Ascending aorta (tissue), 2 donors: ENCODE results near the gene DIPK2A. TPM values are rescaled to one million over a fixed set of nuclear protein-coding genes. Genes with fewer than 3 reads are reported as not detected.

ENCODE experiments used
- DNase-seq, 2 donors: peaks; one replicate each; pipeline ENCODE4 v3.0.0-alpha.2; 2019; ENCODE audit warnings: low spot score in 2 of 2
- H3K27ac ChIP-seq, 2 donors: fragments of 200-600 bp; sonication (generic); one replicate each; pipeline ENCODE4 v1.5.1; 2016 to 2017; ENCODE audit warnings: mild to moderate bottlenecking in 1 of 2
- H3K27me3 ChIP-seq: fragments of 200-600 bp; sonication (generic); one replicate; pipeline ENCODE4 v1.5.1; 2017
- H3K36me3 ChIP-seq, 2 donors: fragments of 200-600 bp; sonication (generic); one replicate each; pipeline ENCODE4 v1.5.1; 2016
- H3K4me1 ChIP-seq, 2 donors: fragments of 200-600 bp; sonication (generic); one replicate each; pipeline ENCODE4 v1.5.1; 2016 to 2017; ENCODE audit warnings: mild to moderate bottlenecking in 1 of 2
- H3K4me3 ChIP-seq, 2 donors: fragments of 200-600 bp; sonication (generic); one replicate each; pipeline ENCODE4 v1.5.1; 2016 to 2017; ENCODE audit warnings: mild to moderate bottlenecking in 1 of 2
- H3K9me3 ChIP-seq, 2 donors: fragments of 200-600 bp; sonication (generic); one replicate each; pipeline ENCODE4 v1.5.1; 2016
- intact Hi-C: fragments of 100-400 bp; cut with DNase I; formaldehyde crosslinking; loops from one replicate; pipeline ENCODE4 v1.15.1; 2023
- total RNA-seq: library from RNA; depleted of rRNA; stranded (reverse); fragments of >200 nt; gene quantifications from one replicate; pipeline ENCODE4 v1.1.0, GENCODE V29; 2016
- TF ChIP-seq, protein P1 (sequence below), 3 experiments: fragments of 200-600 bp in 2 of 3; fragments of 450-650 bp in 1 of 3; sonication (generic) in 2 of 3; IDR thresholded peaks; one replicate each; pipeline ENCODE4 v1.5.1; 2016 to 2019; ENCODE audit warnings: antibody characterized with exemption in 3 of 3, mild to moderate bottlenecking in 1 of 3, moderate library complexity in 1 of 3

Gene DIPK2A
- total RNA-seq, 1 donor from 2014 or later = 318 TPM

- no peaks in the 10 kb centered on the region for H3K4me1 ChIP-seq
- no peak overlapping the region for H3K4me3 ChIP-seq
- no peaks in the 10 kb centered on the region for H3K36me3 ChIP-seq
- no peaks in the 10 kb centered on the region for H3K9me3 ChIP-seq
- intact Hi-C loops = no loop called here
- no peak for DNase-seq
- no peaks in the 10 kb centered on the region for H3K27me3 ChIP-seq
- TF ChIP-seq, protein P1, sequence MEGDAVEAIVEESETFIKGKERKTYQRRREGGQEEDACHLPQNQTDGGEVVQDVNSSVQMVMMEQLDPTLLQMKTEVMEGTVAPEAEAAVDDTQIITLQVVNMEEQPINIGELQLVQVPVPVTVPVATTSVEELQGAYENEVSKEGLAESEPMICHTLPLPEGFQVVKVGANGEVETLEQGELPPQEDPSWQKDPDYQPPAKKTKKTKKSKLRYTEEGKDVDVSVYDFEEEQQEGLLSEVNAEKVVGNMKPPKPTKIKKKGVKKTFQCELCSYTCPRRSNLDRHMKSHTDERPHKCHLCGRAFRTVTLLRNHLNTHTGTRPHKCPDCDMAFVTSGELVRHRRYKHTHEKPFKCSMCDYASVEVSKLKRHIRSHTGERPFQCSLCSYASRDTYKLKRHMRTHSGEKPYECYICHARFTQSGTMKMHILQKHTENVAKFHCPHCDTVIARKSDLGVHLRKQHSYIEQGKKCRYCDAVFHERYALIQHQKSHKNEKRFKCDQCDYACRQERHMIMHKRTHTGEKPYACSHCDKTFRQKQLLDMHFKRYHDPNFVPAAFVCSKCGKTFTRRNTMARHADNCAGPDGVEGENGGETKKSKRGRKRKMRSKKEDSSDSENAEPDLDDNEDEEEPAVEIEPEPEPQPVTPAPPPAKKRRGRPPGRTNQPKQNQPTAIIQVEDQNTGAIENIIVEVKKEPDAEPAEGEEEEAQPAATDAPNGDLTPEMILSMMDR (IDR thresholded peaks at IDR 0.05) = no peak
- H3K27ac ChIP-seq = no peak overlapping the region
Observed at GRCh38 chr3:143934791-143935190, 36.8 kb upstream of the DIPK2A start.

GRCh38 chr3:143935678-143936077, 35.9 kb upstream of the DIPK2A start:
- TF ChIP-seq, protein P1 (IDR thresholded peaks at IDR 0.05) = no peak
- Histone ChIP-seq H3K36me3 (no peaks in the 10 kb centered on the region), H3K4me1 (no peaks in the 10 kb centered on the region), H3K27ac (no peak overlapping the region), H3K9me3 (no peaks in the 10 kb centered on the region), H3K27me3 (no peaks in the 10 kb centered on the region), H3K4me3 (no peak overlapping the region)
- intact Hi-C loops = no loop called here
- no peak for DNase-seq

- no peaks in the 10 kb centered on the region for H3K4me1 ChIP-seq
- no peak overlapping the region for H3K4me3 ChIP-seq
- no peaks in the 10 kb centered on the region for H3K9me3 ChIP-seq
- H3K36me3 ChIP-seq = no peaks in the 10 kb centered on the region
- no peaks in the 10 kb centered on the region for H3K27me3 ChIP-seq
- H3K27ac ChIP-seq = no peak overlapping the region
- no peak for DNase-seq
- TF ChIP-seq, protein P1 (IDR thresholded peaks at IDR 0.05) = no peak
- intact Hi-C loops = loop anchor here (2.0 kb wide), 1 partner anchor 176 kb away; no protein-coding TSS in a partner anchor
Observed at GRCh38 chr3:143950810-143951209, 20.8 kb upstream of the DIPK2A start.

DNA sequence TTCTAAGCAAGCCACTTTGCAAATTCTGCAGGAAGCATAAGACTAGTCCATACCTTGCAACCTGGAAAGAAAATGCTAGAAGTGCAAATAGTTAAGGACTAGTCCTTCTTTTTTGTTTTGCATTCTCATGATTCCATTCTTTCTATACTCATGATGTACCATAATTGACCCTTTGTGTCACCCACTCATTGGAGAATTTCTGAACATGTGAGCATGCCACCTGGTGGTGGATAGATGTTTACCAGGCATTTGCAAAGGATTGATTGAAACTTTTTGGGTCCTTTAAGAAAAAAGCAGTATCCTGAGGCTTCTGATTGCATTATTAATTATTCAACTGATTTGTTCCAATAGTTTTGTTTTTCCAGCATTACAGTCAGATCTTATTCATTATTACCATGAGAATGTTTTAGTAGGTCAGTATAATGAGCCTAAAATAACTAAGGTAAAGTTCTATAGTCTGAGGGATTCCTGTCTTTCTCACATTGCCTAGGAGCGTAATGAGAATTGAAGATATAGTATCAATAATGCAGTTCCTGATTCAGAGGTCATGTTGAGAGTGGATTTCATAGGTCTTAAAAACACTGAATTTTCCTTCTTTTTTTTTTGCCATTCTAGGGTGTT, 20.2 kb upstream of the DIPK2A start:
- intact Hi-C loops = loop anchor here (2.0 kb wide), 1 partner anchor 177 kb away; no protein-coding TSS in a partner anchor
- no peak for DNase-seq

DNA sequence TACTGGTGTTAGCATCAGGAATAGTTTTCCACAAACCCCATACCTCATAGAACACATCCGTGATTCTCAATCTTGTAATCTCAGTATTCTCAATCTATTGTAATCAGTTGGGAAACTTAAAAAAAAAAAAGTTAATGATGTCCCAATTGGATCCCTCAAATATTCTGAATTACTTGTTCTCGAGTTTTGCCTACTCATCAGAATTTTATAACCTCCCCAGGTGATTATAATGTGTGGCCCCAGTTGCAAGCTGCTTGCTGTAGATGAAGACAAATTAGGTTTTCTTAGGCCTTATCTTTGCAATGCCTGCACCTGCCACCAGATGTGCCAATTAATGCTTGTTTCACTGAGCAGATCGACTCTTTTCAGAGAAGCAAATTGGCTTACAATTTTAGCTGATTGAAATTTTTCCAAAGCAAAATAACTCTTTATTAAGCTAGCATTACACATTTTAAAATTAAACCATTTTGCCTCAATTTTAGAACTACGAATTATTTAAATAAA, 19.0 kb upstream of the DIPK2A start:
- intact Hi-C loops = no loop called here
- Histone ChIP-seq H3K4me3 (no peak overlapping the region), H3K36me3 (no peaks in the 10 kb centered on the region), H3K9me3 (no peaks in the 10 kb centered on the region), H3K27me3 (no peaks in the 10 kb centered on the region), H3K4me1 (no peaks in the 10 kb centered on the region), H3K27ac (no peak overlapping the region)
- TF ChIP-seq, protein P1 (IDR thresholded peaks at IDR 0.05) = no peak
- DNase-seq = no peak

More for the DNA sequence above, 20.2 kb upstream of the DIPK2A start:
- H3K27me3 ChIP-seq = no peaks in the 10 kb centered on the region
- H3K4me1 ChIP-seq = no peaks in the 10 kb centered on the region
- no peak overlapping the region for H3K4me3 ChIP-seq
- H3K36me3 ChIP-seq = no peaks in the 10 kb centered on the region
- H3K9me3 ChIP-seq = no peaks in the 10 kb centered on the region
- TF ChIP-seq, protein P1 (IDR thresholded peaks at IDR 0.05) = peak; percentile 24 to 57 (median 54)
- no peak overlapping the region for H3K27ac ChIP-seq
